HFFc6 (cell line): ENCODE measurements around the gene AK4. TPM values are rescaled to one million over a fixed set of nuclear protein-coding genes. Genes with fewer than 3 reads are reported as not detected.
"Not testable (repeated sequence)": the region's sequence is repeated elsewhere in the genome, so short reads cannot be mapped to it uniquely, and the experiment has no call there.

Experiments used
- DNase-seq: peaks from one replicate; pipeline ENCODE4 v3.0.0-alpha.2; 2018
- H3K27ac Mint-ChIP-seq: 2 replicates; pipeline ENCODE4 v1.8.0; 2020; ENCODE audit warnings: mild to moderate bottlenecking, mixed read lengths
- H3K27me3 Mint-ChIP-seq: 2 replicates; pipeline ENCODE4 v1.8.0; 2021; ENCODE audit warnings: mild to moderate bottlenecking, moderate library complexity, mixed read lengths; ENCODE audit not compliant: insufficient read depth
- H3K36me3 Mint-ChIP-seq: 2 replicates; pipeline ENCODE4 v1.8.0; 2021; ENCODE audit warnings: low read depth, mixed read lengths
- H3K4me1 Mint-ChIP-seq: 2 replicates; pipeline ENCODE4 v1.8.0; 2020; ENCODE audit warnings: low read depth, mixed read lengths
- H3K4me3 Mint-ChIP-seq: 2 replicates; pipeline ENCODE4 v1.8.0; 2020; ENCODE audit warnings: mild to moderate bottlenecking, moderate library complexity, mixed read lengths
- H3K9me3 Mint-ChIP-seq: 2 replicates; pipeline ENCODE4 v1.8.0; 2020; ENCODE audit warnings: mild to moderate bottlenecking, mixed read lengths
- CTCF ChIP-seq: fragments of 200-600 bp; sonication (generic); IDR thresholded peaks from 2 replicates; pipeline ENCODE4 v1.5.0; 2021; ENCODE audit warnings: antibody characterized with exemption, mild to moderate bottlenecking
- total RNA-seq, 6 experiments: library from RNA; stranded (reverse); fragmentation: NEBNext Ultra II Directional; extraction: Animal tissue kit (Norgen Biotek cat#: 25700); gene quantifications; 2 replicates in 1 of 6; 3 replicates in 5 of 6; pipeline ENCODE4 v1.2.3, GENCODE V29; 2021

The AK4 gene
- total RNA-seq, 6 experiments from 2014 or later = 0.25 to 3.3 (median 0.53) TPM

- H3K27me3 Mint-ChIP-seq = peaks cover 8% of the 10 kb centered on the region
- TF ChIP-seq CTCF = no peak
- H3K4me3 Mint-ChIP-seq = no peak overlapping the region
- H3K4me1 Mint-ChIP-seq = no peaks in the 10 kb centered on the region
- no peak overlapping the region for H3K27ac Mint-ChIP-seq
- no peaks in the 10 kb centered on the region for H3K36me3 Mint-ChIP-seq
- no peak for DNase-seq
- H3K9me3 Mint-ChIP-seq = no peaks in the 10 kb centered on the region
Measured at GRCh38 chr1:65112811-65113210, 35.2 kb upstream of the AK4 start.

GRCh38 chr1:65113298-65113697 lies 34.7 kb upstream of the AK4 start:
- DNase-seq = no peak
- H3K4me1 Mint-ChIP-seq = no peaks in the 10 kb centered on the region
- no peak overlapping the region for H3K4me3 Mint-ChIP-seq
- H3K27me3 Mint-ChIP-seq = peaks cover 7% of the 10 kb centered on the region
- H3K27ac Mint-ChIP-seq = no peak overlapping the region
- no peaks in the 10 kb centered on the region for H3K36me3 Mint-ChIP-seq
- no peak for TF ChIP-seq CTCF
- no peaks in the 10 kb centered on the region for H3K9me3 Mint-ChIP-seq

- Mint-ChIP-seq H3K36me3 (no peaks in the 10 kb centered on the region), H3K27ac (no peak overlapping the region), H3K4me3 (no peak overlapping the region), H3K27me3 (peaks cover 6% of the 10 kb centered on the region), H3K4me1 (no peaks in the 10 kb centered on the region), H3K9me3 (no peaks in the 10 kb centered on the region)
- TF ChIP-seq CTCF = no peak
- no peak for DNase-seq
Measured at GRCh38 chr1:65114322-65114721, 33.7 kb upstream of the AK4 start.

- Mint-ChIP-seq H3K4me3 (no peak overlapping the region), H3K27me3 (no peaks in the 10 kb centered on the region; the same call in none of the 2 replicates), H3K4me1 (peaks cover 6% of the 10 kb centered on the region; the same call in 1 of the 2 replicates), H3K9me3 (peaks cover 4% of the 10 kb centered on the region; the same call in 1 of the 2 replicates), H3K36me3 (no peaks in the 10 kb centered on the region), H3K27ac (no peak overlapping the region)
- no peak for DNase-seq
- TF ChIP-seq CTCF = no peak
Measured at GRCh38 chr1:65119951-65120350, 28.1 kb upstream of the AK4 start.

GRCh38 chr1:65129104-65129503 lies 18.9 kb upstream of the AK4 start:
- not testable (repeated sequence) for H3K27ac Mint-ChIP-seq, H3K4me1 Mint-ChIP-seq, H3K36me3 Mint-ChIP-seq, H3K9me3 Mint-ChIP-seq, DNase-seq, H3K4me3 Mint-ChIP-seq
- peaks cover 12% of the 10 kb centered on the region for H3K27me3 Mint-ChIP-seq

- Mint-ChIP-seq H3K36me3 (no peaks in the 10 kb centered on the region), H3K4me1 (peaks cover 6% of the 10 kb centered on the region), H3K27me3 (peaks cover 4% of the 10 kb centered on the region; the same call in 1 of the 2 replicates), H3K27ac (no peak overlapping the region), H3K4me3 (no peak overlapping the region), H3K9me3 (no peaks in the 10 kb centered on the region)
- TF ChIP-seq CTCF = no peak
- no peak for DNase-seq
Measured at GRCh38 chr1:65138524-65138923, 9.5 kb upstream of the AK4 start.

GRCh38 chr1:65139793-65140192 lies 8.2 kb upstream of the AK4 start:
- H3K9me3 Mint-ChIP-seq, DNase-seq, H3K27me3 Mint-ChIP-seq, H3K4me3 Mint-ChIP-seq, H3K36me3 Mint-ChIP-seq, H3K4me1 Mint-ChIP-seq, H3K27ac Mint-ChIP-seq: not testable (repeated sequence)
